ENCODE measurements around the gene VRK3. TPM values are rescaled to one million over a fixed set of nuclear protein-coding genes. Genes with fewer than 3 reads are reported as not detected.

The VRK3 gene
- total and polyA plus RNA-seq, 3 donors from 2014 or later = 143 to 375 (median 237) TPM

DNA sequence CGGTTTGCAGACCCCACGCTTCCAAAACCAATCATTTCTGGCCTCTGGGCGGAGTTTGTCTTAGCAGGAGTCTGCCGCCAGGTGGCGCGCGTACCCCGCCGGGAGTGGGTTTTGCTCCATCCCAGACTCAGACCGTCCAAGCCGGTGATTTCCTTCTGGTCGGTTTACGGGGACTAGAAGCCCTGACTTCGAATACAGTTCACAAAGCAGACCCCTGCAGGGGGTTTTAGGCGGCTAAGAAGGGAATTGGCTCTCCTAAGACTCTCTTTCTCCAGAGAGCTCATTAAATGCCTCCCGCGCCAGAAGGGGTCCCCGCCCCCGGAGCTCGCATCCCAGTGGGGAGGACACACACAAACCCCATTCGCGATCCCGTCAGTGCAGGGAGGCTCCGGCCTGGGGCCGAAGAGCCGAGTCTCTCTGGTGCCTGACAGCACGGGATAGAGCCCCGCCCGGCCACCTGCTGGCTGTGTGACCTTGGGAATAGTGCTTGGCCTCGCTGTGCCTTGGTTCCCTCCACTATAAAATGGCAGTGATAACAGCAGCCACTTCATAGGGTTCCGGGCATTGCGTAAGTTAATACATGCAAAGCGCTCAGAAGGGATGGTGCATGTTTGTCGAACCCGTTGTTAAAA, 87.3 kb downstream of the VRK3 start:
- intact Hi-C loops (cut with DNase I; ENCODE audit: low total_unique reads) = no loop called here
- Histone ChIP-seq H3K4me1 (peaks cover 7% of the 10 kb centered on the region), H3K4me3 (peak overlapping the region; percentile 41 to 49), H3K27ac (no peak overlapping the region), H3K36me3 (ENCODE audit: low read depth, missing control alignments) (no peaks in the 10 kb centered on the region), H3K9me3 (no peaks in the 10 kb centered on the region), H3K27me3 (no peaks in the 10 kb centered on the region)
- peak; percentile 86 for DNase-seq
- WGBS, 2 donors = 5 to 7% methylated on average over 19 to 35 of the region's 35 CpGs
- TF ChIP-seq, protein P1, sequence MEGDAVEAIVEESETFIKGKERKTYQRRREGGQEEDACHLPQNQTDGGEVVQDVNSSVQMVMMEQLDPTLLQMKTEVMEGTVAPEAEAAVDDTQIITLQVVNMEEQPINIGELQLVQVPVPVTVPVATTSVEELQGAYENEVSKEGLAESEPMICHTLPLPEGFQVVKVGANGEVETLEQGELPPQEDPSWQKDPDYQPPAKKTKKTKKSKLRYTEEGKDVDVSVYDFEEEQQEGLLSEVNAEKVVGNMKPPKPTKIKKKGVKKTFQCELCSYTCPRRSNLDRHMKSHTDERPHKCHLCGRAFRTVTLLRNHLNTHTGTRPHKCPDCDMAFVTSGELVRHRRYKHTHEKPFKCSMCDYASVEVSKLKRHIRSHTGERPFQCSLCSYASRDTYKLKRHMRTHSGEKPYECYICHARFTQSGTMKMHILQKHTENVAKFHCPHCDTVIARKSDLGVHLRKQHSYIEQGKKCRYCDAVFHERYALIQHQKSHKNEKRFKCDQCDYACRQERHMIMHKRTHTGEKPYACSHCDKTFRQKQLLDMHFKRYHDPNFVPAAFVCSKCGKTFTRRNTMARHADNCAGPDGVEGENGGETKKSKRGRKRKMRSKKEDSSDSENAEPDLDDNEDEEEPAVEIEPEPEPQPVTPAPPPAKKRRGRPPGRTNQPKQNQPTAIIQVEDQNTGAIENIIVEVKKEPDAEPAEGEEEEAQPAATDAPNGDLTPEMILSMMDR (IDR thresholded peaks at IDR 0.05) = peak; percentile 94 to 97 (median 95)
- no peak for TF ChIP-seq POLR2A (IDR thresholded peaks at IDR 0.05)

DNA sequence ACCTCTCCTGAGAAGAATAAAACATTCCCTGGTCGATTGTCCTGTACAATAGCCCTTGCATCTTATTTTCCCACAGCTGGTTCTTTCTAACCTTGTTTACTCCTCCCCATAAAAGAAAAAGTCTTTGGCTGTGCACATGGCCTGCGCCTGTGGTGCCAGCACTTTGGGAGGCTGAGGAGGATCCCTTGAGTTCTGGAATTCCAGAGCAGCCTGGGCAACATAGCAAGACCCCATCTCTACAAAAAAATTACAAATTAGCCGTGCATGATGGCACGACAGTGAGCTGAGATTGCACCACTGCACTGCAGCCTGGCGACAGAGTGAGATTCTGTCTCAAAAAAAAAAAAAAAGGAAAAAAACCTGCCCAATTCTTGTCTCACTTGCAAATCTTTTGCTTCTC, 88.6 kb downstream of the VRK3 start:
- no peaks in the 10 kb centered on the region for H3K9me3 ChIP-seq
- H3K4me1 ChIP-seq = peaks cover 7% of the 10 kb centered on the region
- H3K4me3 ChIP-seq = no peak overlapping the region
- intact Hi-C loops (cut with DNase I; ENCODE audit: low total_unique reads) = no loop called here
- no peaks in the 10 kb centered on the region for H3K36me3 ChIP-seq (ENCODE audit: low read depth, missing control alignments)
- no peak overlapping the region for H3K27ac ChIP-seq
- WGBS, 2 donors = 72 to 76% methylated on average over 5 of the region's 5 CpGs
- DNase-seq = no peak
- TF ChIP-seq, protein P1 (IDR thresholded peaks at IDR 0.05) = no peak
- no peak for TF ChIP-seq POLR2A (IDR thresholded peaks at IDR 0.05)
- no peaks in the 10 kb centered on the region for H3K27me3 ChIP-seq

DNA sequence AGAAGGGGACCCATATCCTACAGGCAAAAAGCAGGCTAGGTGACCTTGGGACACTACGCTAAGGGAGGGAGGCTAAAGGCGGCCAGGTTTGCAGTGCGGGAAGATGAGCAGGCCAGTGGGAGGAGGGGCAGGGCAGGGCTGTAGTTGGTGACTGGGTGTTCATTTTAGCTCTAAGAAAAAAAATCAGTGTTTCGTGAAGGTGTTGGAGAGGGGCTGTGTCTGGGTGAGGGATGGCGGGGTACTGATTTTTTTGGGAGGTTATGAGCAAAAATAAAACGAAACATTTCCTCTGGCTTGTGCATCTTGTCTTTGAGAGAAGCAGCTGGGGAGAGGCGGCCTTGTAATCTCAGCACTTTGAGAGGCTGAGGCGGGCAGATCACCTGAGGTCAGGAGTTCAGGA, 91.5 kb downstream of the VRK3 start:
- WGBS, 2 donors = 80 to 86% methylated on average over 8 of the region's 8 CpGs
- no peak for DNase-seq
- H3K27ac ChIP-seq = no peak overlapping the region
- H3K4me3 ChIP-seq = no peak overlapping the region
- intact Hi-C loops (cut with DNase I; ENCODE audit: low total_unique reads) = no loop called here
- no peak for TF ChIP-seq POLR2A (IDR thresholded peaks at IDR 0.05)
- TF ChIP-seq, protein P1 (IDR thresholded peaks at IDR 0.05) = no peak
- H3K4me1 ChIP-seq = peaks cover 7% of the 10 kb centered on the region
- no peaks in the 10 kb centered on the region for H3K27me3 ChIP-seq
- no peaks in the 10 kb centered on the region for H3K9me3 ChIP-seq
- H3K36me3 ChIP-seq (ENCODE audit: low read depth, missing control alignments) = no peaks in the 10 kb centered on the region

DNA sequence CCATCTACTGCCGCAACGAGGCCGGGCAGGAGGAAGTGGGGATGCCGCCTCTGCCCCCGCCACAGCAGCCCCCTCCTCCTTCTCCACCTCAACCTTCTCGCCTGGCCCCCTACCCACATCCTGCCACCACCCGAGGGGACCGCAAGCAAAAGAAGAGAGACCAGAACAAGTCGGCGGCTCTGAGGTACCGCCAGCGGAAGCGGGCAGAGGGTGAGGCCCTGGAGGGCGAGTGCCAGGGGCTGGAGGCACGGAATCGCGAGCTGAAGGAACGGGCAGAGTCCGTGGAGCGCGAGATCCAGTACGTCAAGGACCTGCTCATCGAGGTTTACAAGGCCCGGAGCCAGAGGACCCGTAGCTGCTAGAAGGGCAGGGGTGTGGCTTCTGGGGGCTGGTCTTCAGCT, 92.4 kb downstream of the VRK3 start:
- Histone ChIP-seq H3K4me1 (peaks cover 9% of the 10 kb centered on the region), H3K9me3 (no peaks in the 10 kb centered on the region), H3K36me3 (ENCODE audit: low read depth, missing control alignments) (no peaks in the 10 kb centered on the region), H3K4me3 (no peak overlapping the region), H3K27ac (no peak overlapping the region), H3K27me3 (no peaks in the 10 kb centered on the region)
- intact Hi-C loops (cut with DNase I; ENCODE audit: low total_unique reads) = no loop called here
- DNase-seq = no peak
- 88 to 94% methylated on average over 23 to 25 of the region's 25 CpGs for WGBS, 2 donors
- TF ChIP-seq POLR2A (IDR thresholded peaks at IDR 0.05) = no peak
- TF ChIP-seq, protein P1 (IDR thresholded peaks at IDR 0.05) = no peak

DNA sequence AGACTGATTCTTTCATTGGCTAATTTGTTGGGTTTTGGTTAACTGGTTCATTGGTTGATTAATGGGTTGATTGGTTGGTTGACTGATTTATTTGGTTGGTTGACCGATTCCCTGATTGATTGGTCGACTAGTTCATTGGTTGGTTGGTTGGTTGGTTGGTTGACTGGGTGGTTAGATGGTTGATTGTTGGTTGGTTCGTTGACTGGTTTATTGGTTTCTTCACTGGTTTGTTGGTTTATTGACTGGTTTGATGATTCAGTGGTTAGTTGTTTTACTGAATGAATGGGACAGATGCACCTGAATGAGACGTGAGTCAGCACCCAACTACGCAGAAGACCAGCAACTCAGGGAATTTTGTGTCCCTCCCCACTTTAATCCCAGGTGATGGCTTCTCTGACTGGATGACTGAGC, 93.1 kb downstream of the VRK3 start:
- no peaks in the 10 kb centered on the region for H3K27me3 ChIP-seq
- H3K27ac ChIP-seq = no peak overlapping the region
- intact Hi-C loops (cut with DNase I; ENCODE audit: low total_unique reads) = no loop called here
- WGBS, 2 donors = 90 to 92% methylated on average over 5 of the region's 5 CpGs
- DNase-seq = no peak
- TF ChIP-seq, protein P1 (IDR thresholded peaks at IDR 0.05) = no peak
- TF ChIP-seq POLR2A (IDR thresholded peaks at IDR 0.05) = no peak
- H3K36me3 ChIP-seq (ENCODE audit: low read depth, missing control alignments) = no peaks in the 10 kb centered on the region
- no peak overlapping the region for H3K4me3 ChIP-seq
- H3K4me1 ChIP-seq = peaks cover 14% of the 10 kb centered on the region
- H3K9me3 ChIP-seq = no peaks in the 10 kb centered on the region

Measured in testis (tissue), 3 donors.